ENCODE results near the gene ST14. TPM values are rescaled to one million over a fixed set of nuclear protein-coding genes. Genes with fewer than 3 reads are reported as not detected.
"Not testable (repeated sequence)": the region's sequence is repeated elsewhere in the genome, so short reads cannot be mapped to it uniquely, and the experiment has no call there.

Gene ST14
- total RNA-seq, 3 donors from 2014 or later = 260 to 622 (median 508) TPM

- no peak overlapping the region for H3K4me3 ChIP-seq
- TF ChIP-seq, protein P1, sequence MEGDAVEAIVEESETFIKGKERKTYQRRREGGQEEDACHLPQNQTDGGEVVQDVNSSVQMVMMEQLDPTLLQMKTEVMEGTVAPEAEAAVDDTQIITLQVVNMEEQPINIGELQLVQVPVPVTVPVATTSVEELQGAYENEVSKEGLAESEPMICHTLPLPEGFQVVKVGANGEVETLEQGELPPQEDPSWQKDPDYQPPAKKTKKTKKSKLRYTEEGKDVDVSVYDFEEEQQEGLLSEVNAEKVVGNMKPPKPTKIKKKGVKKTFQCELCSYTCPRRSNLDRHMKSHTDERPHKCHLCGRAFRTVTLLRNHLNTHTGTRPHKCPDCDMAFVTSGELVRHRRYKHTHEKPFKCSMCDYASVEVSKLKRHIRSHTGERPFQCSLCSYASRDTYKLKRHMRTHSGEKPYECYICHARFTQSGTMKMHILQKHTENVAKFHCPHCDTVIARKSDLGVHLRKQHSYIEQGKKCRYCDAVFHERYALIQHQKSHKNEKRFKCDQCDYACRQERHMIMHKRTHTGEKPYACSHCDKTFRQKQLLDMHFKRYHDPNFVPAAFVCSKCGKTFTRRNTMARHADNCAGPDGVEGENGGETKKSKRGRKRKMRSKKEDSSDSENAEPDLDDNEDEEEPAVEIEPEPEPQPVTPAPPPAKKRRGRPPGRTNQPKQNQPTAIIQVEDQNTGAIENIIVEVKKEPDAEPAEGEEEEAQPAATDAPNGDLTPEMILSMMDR (IDR thresholded peaks at IDR 0.05) = no peak
- peaks cover 43% of the 10 kb centered on the region for H3K4me1 ChIP-seq (ENCODE audit: low read depth)
- intact Hi-C loops (cut with DNase I, micrococcal nuclease) = no loop called here
- no peaks in the 10 kb centered on the region for H3K36me3 ChIP-seq (ENCODE audit: low read depth)
- ATAC-seq (peak; percentile 84), DNase-seq (peak; percentile 77 to 87 (median 84))
- no peaks in the 10 kb centered on the region for H3K9me3 ChIP-seq
Observed at GRCh38 chr11:130189492-130190210, 30.1 kb downstream of the ST14 start.

- DNase-seq = peak; percentile 71 to 76 (median 73)
Observed at GRCh38 chr11:130190371-130190881, 30.8 kb downstream of the ST14 start.

DNA sequence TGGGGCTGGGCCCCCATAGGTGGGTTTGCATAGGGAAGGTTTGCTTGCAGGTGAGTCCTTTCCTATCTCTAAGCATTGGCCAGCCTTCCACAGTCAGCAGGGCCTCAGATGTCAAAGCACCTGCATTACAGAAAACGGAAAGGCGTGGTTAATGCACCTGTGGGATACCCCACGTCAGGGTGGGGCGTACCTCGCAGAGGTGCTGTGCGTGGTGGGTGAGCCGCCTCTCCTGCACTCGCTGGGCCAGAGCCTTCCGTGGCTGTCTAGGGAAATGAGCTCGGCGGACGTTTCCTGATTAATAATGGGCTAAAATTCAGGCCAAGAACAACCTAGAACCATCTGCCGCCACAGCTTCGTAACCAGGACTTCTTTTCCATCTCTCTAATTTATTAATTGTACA lies 32.3 kb downstream of the ST14 start:
- H3K36me3 ChIP-seq (ENCODE audit: low read depth) = no peaks in the 10 kb centered on the region
- peak in 1 of 3 donors; percentile 33 for DNase-seq
- H3K4me3 ChIP-seq = no peak overlapping the region
- no peak for ATAC-seq
- H3K9me3 ChIP-seq = no peaks in the 10 kb centered on the region
- intact Hi-C loops (cut with DNase I, micrococcal nuclease) = no loop called here
- H3K4me1 ChIP-seq (ENCODE audit: low read depth) = peaks cover 39% of the 10 kb centered on the region
- TF ChIP-seq, protein P1 (IDR thresholded peaks at IDR 0.05) = no peak

More at GRCh38 chr11:130190371-130190881, 30.8 kb downstream of the ST14 start:
- intact Hi-C loops (cut with DNase I, micrococcal nuclease) = no loop called here
- peak; percentile 37 for ATAC-seq
- Histone ChIP-seq H3K36me3 (ENCODE audit: low read depth) (no peaks in the 10 kb centered on the region), H3K4me3 (no peak overlapping the region), H3K4me1 (ENCODE audit: low read depth) (peaks cover 43% of the 10 kb centered on the region), H3K9me3 (no peaks in the 10 kb centered on the region)
- TF ChIP-seq, protein P1 (IDR thresholded peaks at IDR 0.05) = no peak

DNA sequence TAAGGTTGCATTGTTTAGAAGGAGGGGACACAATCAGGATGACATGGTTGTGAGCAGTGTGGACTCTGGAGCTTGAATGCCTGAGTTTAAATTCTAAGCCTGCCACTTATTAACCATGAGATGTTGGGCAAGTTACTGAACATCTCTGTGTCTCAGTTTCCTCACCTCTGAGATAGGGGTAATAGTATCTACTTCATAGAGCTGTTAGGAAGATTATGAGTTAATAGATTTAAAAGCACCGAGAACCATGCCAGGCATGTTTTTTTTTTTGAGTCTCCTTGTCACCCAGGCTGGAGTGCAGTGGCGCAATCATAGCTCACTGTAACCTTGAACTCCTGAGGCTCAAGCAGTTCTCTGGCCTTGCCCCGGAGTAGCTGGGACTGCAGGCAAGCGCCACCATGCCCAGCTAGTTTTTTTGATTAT lies 33.3 kb downstream of the ST14 start:
- Histone ChIP-seq H3K4me1 (ENCODE audit: low read depth) (peaks cover 29% of the 10 kb centered on the region), H3K9me3 (no peaks in the 10 kb centered on the region), H3K4me3 (no peak overlapping the region), H3K36me3 (ENCODE audit: low read depth) (no peaks in the 10 kb centered on the region)
- ATAC-seq (no peak), DNase-seq (peak in 1 of 3 donors; percentile 35)
- intact Hi-C loops (cut with DNase I, micrococcal nuclease) = no loop called here
- TF ChIP-seq, protein P1 (IDR thresholded peaks at IDR 0.05) = no peak

- H3K4me3 ChIP-seq; H3K36me3 ChIP-seq (ENCODE audit: low read depth); intact Hi-C loops (cut with DNase I, micrococcal nuclease); H3K9me3 ChIP-seq; ATAC-seq: not testable (repeated sequence)
- DNase-seq = peak in 2 of 3 donors; percentile 52 to 57
- H3K4me1 ChIP-seq (ENCODE audit: low read depth) = peaks cover 22% of the 10 kb centered on the region
Observed at GRCh38 chr11:130193551-130193950, 34.0 kb downstream of the ST14 start.

GRCh38 chr11:130194241-130195023 lies 34.9 kb downstream of the ST14 start:
- peak in 1 of 3 donors; percentile 52 for DNase-seq
- peaks cover 16% of the 10 kb centered on the region for H3K4me1 ChIP-seq (ENCODE audit: low read depth)
- H3K9me3 ChIP-seq = no peaks in the 10 kb centered on the region
- TF ChIP-seq, protein P1 (IDR thresholded peaks at IDR 0.05) = no peak
- intact Hi-C loops (cut with DNase I, micrococcal nuclease) = no loop called here
- ATAC-seq = no peak
- H3K4me3 ChIP-seq = no peak overlapping the region
- peaks cover 4% of the 10 kb centered on the region for H3K36me3 ChIP-seq (ENCODE audit: low read depth)
